ENCODE data around the gene DNAJC11. TPM values are rescaled to one million over a fixed set of nuclear protein-coding genes. Genes with fewer than 3 reads are reported as not detected.
A peak's percentile ranks its signal among the peaks of the same experiment; 100 is the strongest.
"Not testable (repeated sequence)": the region's sequence is repeated elsewhere in the genome, so short reads cannot be mapped to it uniquely, and the experiment has no call there.

DNAJC11 gene
- total RNA-seq, 1 experiment from 2014 or later: 61.0 TPM

GRCh38 chr1:6600410-6601048 is 101.1 kb downstream of the DNAJC11 start:
- Histone ChIP-seq H3K9me3 (no peaks in the 10 kb centered on the region), H3K27me3 (replicated peaks; ENCODE audit: control insufficient read depth, insufficient read depth, low read length) (no peaks in the 10 kb centered on the region), H3K4me3 (ENCODE audit: low read depth, low read length) (peak overlapping the region; percentile 56), H3K4me1 (peaks cover 9% of the 10 kb centered on the region; the same call in 1 of the 2 replicates), H3K36me3 (ENCODE audit: control insufficient read depth, insufficient read depth, low read length) (peaks cover 6% of the 10 kb centered on the region)
- intact Hi-C loops (cut with micrococcal nuclease; ENCODE audit: unreplicated experiment): loop anchor here (10.0 kb wide), 2 partner anchors 46 to 106 kb away; partner anchors contain the start of genes NOL9, PLEKHG5 and TAS1R1
- no peaks in the 10 kb centered on the region for H3K27me3 Mint-ChIP-seq (ENCODE audit: insufficient read depth, unreplicated experiment)
- BruUV-seq (replicated peaks): TSS peak; percentile 24
- peak overlapping the region; percentile 97 for H3K27ac Mint-ChIP-seq (ENCODE audit: unreplicated experiment)
- CTCF ChIA-PET: no interaction called here
- no peak for TF ChIP-seq CTCF (IDR thresholded peaks at IDR 0.05; ENCODE audit: insufficient read depth in 1 of 2, low read depth in 1 of 2, low read length in 1 of 2, severe bottlenecking in 1 of 2, unreplicated experiment in 1 of 2)
- peak overlapping the region; percentile 96 for H3K4me3 Mint-ChIP-seq (ENCODE audit: unreplicated experiment)
- H3K9me3 Mint-ChIP-seq (ENCODE audit: unreplicated experiment): no peaks in the 10 kb centered on the region
- peaks cover 65% of the 10 kb centered on the region for H3K36me3 Mint-ChIP-seq (ENCODE audit: insufficient read depth, unreplicated experiment)
- DNase-seq: no peak
- POLR2A ChIA-PET: no interaction called here
- H3K4me1 Mint-ChIP-seq (ENCODE audit: low read depth, unreplicated experiment): no peaks in the 10 kb centered on the region

- DNase-seq; H3K27ac Mint-ChIP-seq (ENCODE audit: unreplicated experiment); H3K9me3 Mint-ChIP-seq (ENCODE audit: unreplicated experiment); H3K9me3 ChIP-seq; POLR2A ChIA-PET; BruUV-seq (replicated peaks); H3K27me3 Mint-ChIP-seq (ENCODE audit: insufficient read depth, unreplicated experiment); H3K27me3 ChIP-seq (replicated peaks; ENCODE audit: control insufficient read depth, insufficient read depth, low read length); H3K36me3 ChIP-seq (ENCODE audit: control insufficient read depth, insufficient read depth, low read length); H3K4me1 ChIP-seq; CTCF ChIA-PET; H3K4me1 Mint-ChIP-seq (ENCODE audit: low read depth, unreplicated experiment): not testable (repeated sequence)
- peaks cover 71% of the 10 kb centered on the region for H3K36me3 Mint-ChIP-seq (ENCODE audit: insufficient read depth, unreplicated experiment)
- H3K4me3 Mint-ChIP-seq (ENCODE audit: unreplicated experiment): peak overlapping the region; percentile 96
- intact Hi-C loops (cut with micrococcal nuclease; ENCODE audit: unreplicated experiment): loop anchor here (10.0 kb wide), 2 partner anchors 45 to 105 kb away; partner anchors contain the start of genes NOL9, PLEKHG5 and TAS1R1
- H3K4me3 ChIP-seq (ENCODE audit: low read depth, low read length): peak overlapping the region; percentile 56
These were observed 101.6 kb downstream of the DNAJC11 start for GRCh38 chr1:6599991-6600390.

GRCh38 chr1:6599141-6599975 is 102.3 kb downstream of the DNAJC11 start:
- CTCF ChIA-PET: no interaction called here
- intact Hi-C loops (cut with micrococcal nuclease; ENCODE audit: unreplicated experiment): no loop called here
- no peak for DNase-seq
- BruUV-seq (replicated peaks): no TSS peak
- POLR2A ChIA-PET: no interaction called here
- no peak overlapping the region for H3K4me3 ChIP-seq (ENCODE audit: low read depth, low read length)
- Mint-ChIP-seq H3K27me3 (ENCODE audit: insufficient read depth, unreplicated experiment) (no peaks in the 10 kb centered on the region), H3K4me1 (ENCODE audit: low read depth, unreplicated experiment) (no peaks in the 10 kb centered on the region), H3K27ac (ENCODE audit: unreplicated experiment) (no peak overlapping the region), H3K9me3 (ENCODE audit: unreplicated experiment) (no peaks in the 10 kb centered on the region), H3K4me3 (ENCODE audit: unreplicated experiment) (no peak overlapping the region), H3K36me3 (ENCODE audit: insufficient read depth, unreplicated experiment) (peaks cover 73% of the 10 kb centered on the region)
- H3K36me3 ChIP-seq (ENCODE audit: control insufficient read depth, insufficient read depth, low read length): peaks cover 6% of the 10 kb centered on the region
- no peaks in the 10 kb centered on the region for H3K9me3 ChIP-seq
- no peak for TF ChIP-seq CTCF (IDR thresholded peaks at IDR 0.05; ENCODE audit: insufficient read depth in 1 of 2, low read depth in 1 of 2, low read length in 1 of 2, severe bottlenecking in 1 of 2, unreplicated experiment in 1 of 2)
- no peaks in the 10 kb centered on the region for H3K4me1 ChIP-seq
- H3K27me3 ChIP-seq (replicated peaks; ENCODE audit: control insufficient read depth, insufficient read depth, low read length): no peaks in the 10 kb centered on the region
